ENCODE measurements around the gene DNASE1L3. TPM values are rescaled to one million over a fixed set of nuclear protein-coding genes. Genes with fewer than 3 reads are reported as not detected.

Gene DNASE1L3
- polyA plus RNA-seq, 1 donor from 2014 or later: not detected

DNA sequence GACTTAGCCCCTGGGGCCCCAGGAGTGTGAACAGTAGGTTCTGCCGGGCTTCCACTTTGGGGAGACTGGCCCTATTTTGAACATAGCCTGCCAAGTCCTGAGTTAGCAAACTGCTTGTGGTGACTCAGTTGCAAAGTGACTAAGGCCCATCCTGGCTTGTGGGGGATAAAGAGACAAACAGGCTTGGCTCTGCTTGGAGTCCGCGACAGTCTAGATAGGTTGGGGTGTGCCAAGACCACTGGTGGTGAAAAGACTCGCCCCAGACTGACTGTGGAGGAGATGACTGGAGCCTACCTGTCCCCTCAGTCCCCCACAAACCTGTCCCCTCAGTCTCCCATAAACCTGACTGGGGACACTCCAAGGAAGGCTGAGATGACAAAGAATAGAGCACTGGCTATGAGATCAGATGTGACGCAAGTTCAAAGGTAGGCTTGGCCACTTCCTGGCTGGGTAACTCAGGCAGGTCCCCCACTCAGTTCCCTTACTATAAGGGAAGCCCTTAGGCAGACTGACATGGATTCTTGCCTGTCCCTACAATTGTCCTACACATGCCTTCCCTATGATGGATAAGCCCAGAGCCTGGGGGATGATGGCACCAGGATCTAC lies 4.3 kb downstream of the DNASE1L3 start:
- no peak overlapping the region for H3K4me3 ChIP-seq (ENCODE audit: low read length)
- no peak overlapping the region for H2AFZ ChIP-seq (ENCODE audit: low read depth, low read length)
- H3K27me3 ChIP-seq (ENCODE audit: insufficient read depth, low read depth, low read length): no peaks in the 10 kb centered on the region
- H3K4me2 ChIP-seq (ENCODE audit: low read length): no peak overlapping the region
- H3F3A ChIP-seq (ENCODE audit: insufficient read depth, low read length, poor library complexity, severe bottlenecking): no peaks in the 10 kb centered on the region
- H3K9me3 ChIP-seq (ENCODE audit: low read length): no peaks in the 10 kb centered on the region
- no peaks in the 10 kb centered on the region for H3K36me3 ChIP-seq (ENCODE audit: insufficient read depth, low read length)
- H3K9me2 ChIP-seq (ENCODE audit: insufficient read depth, low read length): no peaks in the 10 kb centered on the region
- no peaks in the 10 kb centered on the region for H4K20me1 ChIP-seq (ENCODE audit: insufficient read depth)
- TF ChIP-seq EP300 (conservative IDR thresholded peaks at IDR 0.05; ENCODE audit: poor library complexity, severe bottlenecking): no peak
- TF ChIP-seq, protein P1, sequence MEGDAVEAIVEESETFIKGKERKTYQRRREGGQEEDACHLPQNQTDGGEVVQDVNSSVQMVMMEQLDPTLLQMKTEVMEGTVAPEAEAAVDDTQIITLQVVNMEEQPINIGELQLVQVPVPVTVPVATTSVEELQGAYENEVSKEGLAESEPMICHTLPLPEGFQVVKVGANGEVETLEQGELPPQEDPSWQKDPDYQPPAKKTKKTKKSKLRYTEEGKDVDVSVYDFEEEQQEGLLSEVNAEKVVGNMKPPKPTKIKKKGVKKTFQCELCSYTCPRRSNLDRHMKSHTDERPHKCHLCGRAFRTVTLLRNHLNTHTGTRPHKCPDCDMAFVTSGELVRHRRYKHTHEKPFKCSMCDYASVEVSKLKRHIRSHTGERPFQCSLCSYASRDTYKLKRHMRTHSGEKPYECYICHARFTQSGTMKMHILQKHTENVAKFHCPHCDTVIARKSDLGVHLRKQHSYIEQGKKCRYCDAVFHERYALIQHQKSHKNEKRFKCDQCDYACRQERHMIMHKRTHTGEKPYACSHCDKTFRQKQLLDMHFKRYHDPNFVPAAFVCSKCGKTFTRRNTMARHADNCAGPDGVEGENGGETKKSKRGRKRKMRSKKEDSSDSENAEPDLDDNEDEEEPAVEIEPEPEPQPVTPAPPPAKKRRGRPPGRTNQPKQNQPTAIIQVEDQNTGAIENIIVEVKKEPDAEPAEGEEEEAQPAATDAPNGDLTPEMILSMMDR (IDR thresholded peaks at IDR 0.05; ENCODE audit: poor library complexity, severe bottlenecking): no peak
- TF ChIP-seq SMC3 (conservative IDR thresholded peaks at IDR 0.05; ENCODE audit: poor library complexity): no peak
- no peak for TF ChIP-seq MXI1 (conservative IDR thresholded peaks at IDR 0.05; ENCODE audit: poor library complexity, severe bottlenecking)
- TF ChIP-seq POLR2AphosphoS5 (IDR thresholded peaks at IDR 0.05): no peak
- TF ChIP-seq, protein P2, sequence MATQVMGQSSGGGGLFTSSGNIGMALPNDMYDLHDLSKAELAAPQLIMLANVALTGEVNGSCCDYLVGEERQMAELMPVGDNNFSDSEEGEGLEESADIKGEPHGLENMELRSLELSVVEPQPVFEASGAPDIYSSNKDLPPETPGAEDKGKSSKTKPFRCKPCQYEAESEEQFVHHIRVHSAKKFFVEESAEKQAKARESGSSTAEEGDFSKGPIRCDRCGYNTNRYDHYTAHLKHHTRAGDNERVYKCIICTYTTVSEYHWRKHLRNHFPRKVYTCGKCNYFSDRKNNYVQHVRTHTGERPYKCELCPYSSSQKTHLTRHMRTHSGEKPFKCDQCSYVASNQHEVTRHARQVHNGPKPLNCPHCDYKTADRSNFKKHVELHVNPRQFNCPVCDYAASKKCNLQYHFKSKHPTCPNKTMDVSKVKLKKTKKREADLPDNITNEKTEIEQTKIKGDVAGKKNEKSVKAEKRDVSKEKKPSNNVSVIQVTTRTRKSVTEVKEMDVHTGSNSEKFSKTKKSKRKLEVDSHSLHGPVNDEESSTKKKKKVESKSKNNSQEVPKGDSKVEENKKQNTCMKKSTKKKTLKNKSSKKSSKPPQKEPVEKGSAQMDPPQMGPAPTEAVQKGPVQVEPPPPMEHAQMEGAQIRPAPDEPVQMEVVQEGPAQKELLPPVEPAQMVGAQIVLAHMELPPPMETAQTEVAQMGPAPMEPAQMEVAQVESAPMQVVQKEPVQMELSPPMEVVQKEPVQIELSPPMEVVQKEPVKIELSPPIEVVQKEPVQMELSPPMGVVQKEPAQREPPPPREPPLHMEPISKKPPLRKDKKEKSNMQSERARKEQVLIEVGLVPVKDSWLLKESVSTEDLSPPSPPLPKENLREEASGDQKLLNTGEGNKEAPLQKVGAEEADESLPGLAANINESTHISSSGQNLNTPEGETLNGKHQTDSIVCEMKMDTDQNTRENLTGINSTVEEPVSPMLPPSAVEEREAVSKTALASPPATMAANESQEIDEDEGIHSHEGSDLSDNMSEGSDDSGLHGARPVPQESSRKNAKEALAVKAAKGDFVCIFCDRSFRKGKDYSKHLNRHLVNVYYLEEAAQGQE (IDR thresholded peaks at IDR 0.05; ENCODE audit: borderline replicate concordance): no peak
- no peak for TF ChIP-seq EZH2 (IDR thresholded peaks at IDR 0.05; ENCODE audit: borderline replicate concordance, insufficient read depth, low read length, poor library complexity, severe bottlenecking)
- no peak for TF ChIP-seq RAD21 (conservative IDR thresholded peaks at IDR 0.05)
- no peak overlapping the region for H3K27ac ChIP-seq (ENCODE audit: low read length)
- H3K79me2 ChIP-seq (replicated peaks; ENCODE audit: insufficient read depth, low read length): no peaks in the 10 kb centered on the region
- no peak overlapping the region for H3K9ac ChIP-seq (ENCODE audit: low read length)

DNA sequence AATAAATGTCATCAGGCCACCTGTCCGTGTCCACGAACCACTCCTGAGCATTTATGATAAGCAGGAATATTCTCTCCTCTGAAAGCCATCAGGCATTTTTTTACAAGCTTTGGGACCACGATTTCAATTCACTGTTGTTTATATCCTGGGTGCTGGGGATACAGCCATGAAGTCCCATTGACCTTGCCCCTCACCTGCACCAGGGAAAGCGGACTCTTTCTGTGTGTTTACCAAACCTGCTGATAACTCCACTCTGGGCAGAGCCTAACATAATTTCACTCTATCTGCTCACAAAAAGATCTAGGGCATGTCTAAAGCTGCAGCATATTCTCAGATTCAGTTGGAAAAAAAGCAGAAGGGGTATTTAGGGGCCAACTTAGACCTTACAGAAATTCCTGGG lies 4.8 kb downstream of the DNASE1L3 start:
- Histone ChIP-seq H3K36me3 (ENCODE audit: insufficient read depth, low read length) (no peaks in the 10 kb centered on the region), H3K9me3 (ENCODE audit: low read length) (no peaks in the 10 kb centered on the region), H4K20me1 (ENCODE audit: insufficient read depth) (no peaks in the 10 kb centered on the region), H3K27ac (ENCODE audit: low read length) (no peak overlapping the region), H3K79me2 (replicated peaks; ENCODE audit: insufficient read depth, low read length) (no peaks in the 10 kb centered on the region), H3K9me2 (ENCODE audit: insufficient read depth, low read length) (no peaks in the 10 kb centered on the region), H3K4me3 (ENCODE audit: low read length) (no peak overlapping the region), H3K9ac (ENCODE audit: low read length) (no peak overlapping the region), H3F3A (ENCODE audit: insufficient read depth, low read length, poor library complexity, severe bottlenecking) (no peaks in the 10 kb centered on the region), H3K27me3 (ENCODE audit: insufficient read depth, low read depth, low read length) (no peaks in the 10 kb centered on the region), H2AFZ (ENCODE audit: low read depth, low read length) (no peak overlapping the region), H3K4me2 (ENCODE audit: low read length) (no peak overlapping the region)
- TF ChIP-seq EZH2 (IDR thresholded peaks at IDR 0.05; ENCODE audit: borderline replicate concordance, insufficient read depth, low read length, poor library complexity, severe bottlenecking): no peak

DNA sequence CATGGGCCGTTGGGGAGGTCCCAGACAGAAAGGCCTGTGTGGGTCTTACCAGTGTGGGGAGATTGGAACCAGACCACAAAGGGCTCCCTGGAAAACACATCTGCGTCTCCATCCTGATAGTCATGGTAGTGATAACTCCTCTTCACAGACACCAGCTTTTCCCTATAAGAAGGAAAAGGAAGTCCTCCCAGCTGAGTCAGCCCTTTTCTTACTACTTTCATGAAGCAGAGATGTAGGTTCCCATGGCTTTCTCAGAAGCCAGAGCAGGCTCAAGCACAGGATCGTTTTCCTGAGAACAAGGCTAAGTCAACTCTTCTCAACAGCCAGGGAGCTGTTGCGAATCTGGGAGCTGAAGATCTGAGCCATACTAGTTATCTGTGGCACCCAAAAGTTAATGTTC lies 6.1 kb downstream of the DNASE1L3 start:
- Histone ChIP-seq H3K27me3 (ENCODE audit: insufficient read depth, low read depth, low read length) (no peaks in the 10 kb centered on the region), H3K4me2 (ENCODE audit: low read length) (no peak overlapping the region), H3K4me3 (ENCODE audit: low read length) (no peak overlapping the region), H3K9ac (ENCODE audit: low read length) (no peak overlapping the region), H4K20me1 (ENCODE audit: insufficient read depth) (no peaks in the 10 kb centered on the region), H3K9me3 (ENCODE audit: low read length) (no peaks in the 10 kb centered on the region), H3K27ac (ENCODE audit: low read length) (no peak overlapping the region), H3K9me2 (ENCODE audit: insufficient read depth, low read length) (no peaks in the 10 kb centered on the region), H3F3A (ENCODE audit: insufficient read depth, low read length, poor library complexity, severe bottlenecking) (no peaks in the 10 kb centered on the region), H2AFZ (ENCODE audit: low read depth, low read length) (no peak overlapping the region), H3K79me2 (replicated peaks; ENCODE audit: insufficient read depth, low read length) (no peaks in the 10 kb centered on the region), H3K36me3 (ENCODE audit: insufficient read depth, low read length) (no peaks in the 10 kb centered on the region)
- TF ChIP-seq SMC3 (conservative IDR thresholded peaks at IDR 0.05; ENCODE audit: poor library complexity) (no peak), TAF1 (IDR thresholded peaks at IDR 0.05; ENCODE audit: low read depth) (no peak), MXI1 (conservative IDR thresholded peaks at IDR 0.05; ENCODE audit: poor library complexity, severe bottlenecking) (no peak), EP300 (conservative IDR thresholded peaks at IDR 0.05; ENCODE audit: poor library complexity, severe bottlenecking) (no peak), RAD21 (conservative IDR thresholded peaks at IDR 0.05) (no peak), EZH2 (IDR thresholded peaks at IDR 0.05; ENCODE audit: borderline replicate concordance, insufficient read depth, low read length, poor library complexity, severe bottlenecking) (no peak), POLR2AphosphoS5 (IDR thresholded peaks at IDR 0.05) (no peak)
- TF ChIP-seq, protein P2 (IDR thresholded peaks at IDR 0.05; ENCODE audit: borderline replicate concordance): no peak
- TF ChIP-seq, protein P1 (IDR thresholded peaks at IDR 0.05; ENCODE audit: poor library complexity, severe bottlenecking): no peak

All from neural cell (in vitro differentiated cells).